Activated CD8-positive, alpha-beta T cell treated with anti-CD3 and anti-CD28 coated beads, Interleukin-2, amount 10 ng/mL, durations not matched to agents 7 days and 5 days (primary cell): ENCODE measurements around the gene IFNAR2. TPM values are rescaled to one million over a fixed set of nuclear protein-coding genes. Genes with fewer than 3 reads are reported as not detected.
A peak's percentile ranks its signal among the peaks of the same experiment; 100 is the strongest.

Experiments
- ATAC-seq: fragments of 150-1000 bp; cut with Tn5 transposase; one replicate; pipeline ENCODE4 v1.10.0; 2021; ENCODE audit warnings: moderate library complexity
- CTCF ChIA-PET: fragments of 350-600 bp; sonication (Branson Sonifier 250); formaldehyde crosslinking; loops from one replicate; lab custom pipeline; 2021; ENCODE audit warnings: antibody characterized with exemption; lab: Charles Lee
- POLR2A ChIA-PET: fragments of 350-600 bp; sonication (Branson Sonifier 250); formaldehyde crosslinking; loops from one replicate; lab custom pipeline; 2021; ENCODE audit warnings: antibody characterized with exemption; lab: Charles Lee
- DNase-seq: peaks from one replicate; pipeline ENCODE4 v3.0.0-alpha.2; 2020
- H3K27ac Mint-ChIP-seq: one replicate; pipeline ENCODE4 v1.8.0; 2021; ENCODE audit warnings: mild to moderate bottlenecking, mixed read lengths
- H3K27me3 Mint-ChIP-seq: one replicate; pipeline ENCODE4 v1.8.0; 2021; ENCODE audit warnings: low read depth, mixed read lengths
- H3K36me3 Mint-ChIP-seq: one replicate; pipeline ENCODE4 v1.8.0; 2021; ENCODE audit warnings: low read depth, mixed read lengths
- H3K4me1 Mint-ChIP-seq: one replicate; pipeline ENCODE4 v1.8.0; 2021; ENCODE audit warnings: low read depth, mixed read lengths
- H3K4me3 Mint-ChIP-seq: one replicate; pipeline ENCODE4 v1.8.0; 2021; ENCODE audit warnings: mild to moderate bottlenecking, mixed read lengths
- H3K9me3 Mint-ChIP-seq: one replicate; pipeline ENCODE4 v1.8.0; 2022; ENCODE audit warnings: mixed read lengths; ENCODE audit not compliant: insufficient read depth
- total RNA-seq, 2 experiments: library from RNA; stranded (reverse); gene quantifications; one replicate each; pipeline ENCODE4 v1.2.3, GENCODE V29; 2021

The IFNAR2 gene
- total RNA-seq, 2 experiments from 2014 or later: 54.6 to 62.4 TPM

DNA sequence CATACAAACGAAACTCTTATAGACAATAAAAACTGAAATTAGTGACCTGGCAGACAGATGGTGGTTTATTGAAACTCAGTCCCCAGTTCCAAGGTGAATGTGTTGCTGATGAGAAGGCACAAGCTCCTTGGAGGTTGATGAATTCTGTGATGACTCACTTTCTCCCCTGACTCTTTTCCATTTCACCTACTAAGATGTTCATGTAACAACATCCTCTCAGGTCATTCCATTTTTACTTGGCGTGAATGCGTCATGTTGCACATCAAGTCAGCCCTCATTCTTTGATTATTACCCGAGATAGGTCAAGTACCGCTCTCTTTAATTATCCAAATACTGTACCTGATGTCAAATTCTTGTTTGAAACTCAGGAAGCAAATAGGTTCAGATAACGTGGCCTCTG is 26.3 kb downstream of the IFNAR2 start:
- Mint-ChIP-seq H3K36me3 (peaks cover 89% of the 10 kb centered on the region), H3K9me3 (no peaks in the 10 kb centered on the region), H3K27ac (no peak overlapping the region), H3K4me1 (peaks cover 33% of the 10 kb centered on the region), H3K27me3 (no peaks in the 10 kb centered on the region), H3K4me3 (no peak overlapping the region)
- CTCF ChIA-PET: interaction anchor here (1.8 to 1.9 kb wide), 2 partner anchors 16 to 59 kb away, joined by 5 read pairs; no protein-coding TSS in a partner anchor
- POLR2A ChIA-PET: no interaction called here
- ATAC-seq: no peak
- no peak for DNase-seq

DNA sequence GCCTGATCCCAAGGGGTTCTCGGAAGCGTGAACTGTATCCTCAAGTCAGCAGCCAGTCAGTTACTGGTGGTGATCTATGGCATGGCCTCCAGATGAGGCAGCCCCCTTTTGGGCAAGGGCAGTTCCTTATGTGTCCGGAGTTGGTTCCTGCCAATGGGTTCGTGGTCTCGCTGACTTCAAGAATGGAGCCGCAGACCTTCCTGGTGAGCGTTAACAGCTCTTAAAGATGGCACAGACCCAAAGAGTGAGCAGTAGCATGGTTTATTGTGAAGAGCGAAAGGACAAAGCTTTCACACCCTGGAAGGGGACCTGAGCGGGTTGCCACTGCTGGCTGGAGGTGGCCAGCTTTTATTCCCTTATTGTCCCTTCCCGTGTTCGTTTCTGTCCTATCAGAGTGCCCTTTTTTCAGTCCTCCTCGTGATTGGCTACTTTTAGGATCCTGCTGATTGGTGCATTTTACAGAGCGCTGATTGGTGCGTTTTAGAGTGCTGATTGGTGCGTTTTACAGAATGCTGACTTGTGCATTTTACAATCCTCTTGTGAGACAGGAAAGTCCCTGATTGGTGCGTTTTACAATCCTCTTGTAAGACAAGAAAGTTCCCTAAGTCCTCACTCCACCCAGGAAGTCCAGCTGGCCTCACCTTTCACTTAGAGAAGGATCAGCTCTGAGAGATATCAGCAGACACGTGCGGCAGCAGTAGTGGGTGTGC is 27.5 kb downstream of the IFNAR2 start:
- H3K27ac Mint-ChIP-seq: peak overlapping the region; percentile 47
- H3K9me3 Mint-ChIP-seq: no peaks in the 10 kb centered on the region
- DNase-seq: no peak
- no peak for ATAC-seq
- no peak overlapping the region for H3K4me3 Mint-ChIP-seq
- peaks cover 80% of the 10 kb centered on the region for H3K36me3 Mint-ChIP-seq
- ChIA-PET CTCF (interaction anchor here (1.8 kb wide), 1 partner anchor 60 kb away, joined by 5 read pairs; no protein-coding TSS in a partner anchor), POLR2A (interaction anchor here (1.0 kb wide), 1 partner anchor 52 kb away, joined by 3 read pairs; no protein-coding TSS in a partner anchor)
- H3K4me1 Mint-ChIP-seq: peaks cover 42% of the 10 kb centered on the region
- no peaks in the 10 kb centered on the region for H3K27me3 Mint-ChIP-seq

DNA sequence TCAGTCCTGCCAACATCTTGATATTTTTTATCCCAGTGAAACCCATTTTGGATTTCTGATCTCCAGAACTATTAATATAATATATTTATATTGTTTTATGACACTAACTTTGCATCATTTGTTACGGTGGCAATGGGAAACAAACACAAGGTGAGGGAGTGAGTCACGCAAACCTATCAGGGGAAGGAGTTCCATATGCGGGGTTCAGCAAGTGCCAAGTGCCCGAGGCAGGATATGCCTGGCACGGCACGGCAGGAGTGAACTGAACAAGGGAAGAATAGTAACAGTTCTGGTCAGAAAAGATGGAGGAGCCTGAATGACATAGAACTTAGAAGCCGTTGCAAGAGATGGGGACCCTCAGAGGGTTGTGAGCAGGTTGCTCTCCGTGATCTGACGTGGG is 28.7 kb downstream of the IFNAR2 start:
- no peak for DNase-seq
- no peak for ATAC-seq
- ChIA-PET POLR2A (interaction anchor here (0.6 kb wide), 1 partner anchor 24 kb away, joined by 3 read pairs; no protein-coding TSS in a partner anchor), CTCF (interaction anchor here (2.2 kb wide), 1 partner anchor 61 kb away, joined by 7 read pairs; no protein-coding TSS in a partner anchor)
- Mint-ChIP-seq H3K4me3 (no peak overlapping the region), H3K27me3 (no peaks in the 10 kb centered on the region), H3K4me1 (peaks cover 47% of the 10 kb centered on the region), H3K27ac (no peak overlapping the region), H3K9me3 (no peaks in the 10 kb centered on the region), H3K36me3 (peaks cover 79% of the 10 kb centered on the region)

DNA sequence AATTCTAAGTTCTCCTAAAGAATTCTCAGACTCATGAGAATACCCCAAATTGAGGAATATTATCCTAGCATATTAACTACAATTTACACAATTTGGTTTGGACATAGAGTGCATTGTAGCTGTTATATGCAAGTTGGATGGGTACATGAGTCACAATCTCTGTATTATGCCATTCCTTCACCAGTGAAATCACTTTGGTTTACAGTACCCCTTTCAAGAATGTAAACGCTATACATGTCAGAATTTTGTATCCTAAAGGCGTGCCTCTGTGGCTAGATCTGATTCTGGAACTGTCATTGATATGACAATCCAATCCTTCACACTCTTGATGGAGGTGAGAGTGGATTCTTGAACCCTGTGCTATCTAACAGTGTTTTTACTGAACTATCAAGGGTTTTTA is 29.7 kb downstream of the IFNAR2 start:
- Mint-ChIP-seq H3K27me3 (no peaks in the 10 kb centered on the region), H3K36me3 (peaks cover 80% of the 10 kb centered on the region), H3K4me3 (no peak overlapping the region), H3K27ac (no peak overlapping the region), H3K4me1 (peaks cover 52% of the 10 kb centered on the region), H3K9me3 (no peaks in the 10 kb centered on the region)
- ChIA-PET POLR2A (no interaction called here), CTCF (interaction anchor here (0.9 to 2.2 kb wide), 2 partner anchors 60 to 62 kb away, joined by 3 to 7 read pairs; no protein-coding TSS in a partner anchor)
- ATAC-seq (no peak), DNase-seq (no peak)

DNA sequence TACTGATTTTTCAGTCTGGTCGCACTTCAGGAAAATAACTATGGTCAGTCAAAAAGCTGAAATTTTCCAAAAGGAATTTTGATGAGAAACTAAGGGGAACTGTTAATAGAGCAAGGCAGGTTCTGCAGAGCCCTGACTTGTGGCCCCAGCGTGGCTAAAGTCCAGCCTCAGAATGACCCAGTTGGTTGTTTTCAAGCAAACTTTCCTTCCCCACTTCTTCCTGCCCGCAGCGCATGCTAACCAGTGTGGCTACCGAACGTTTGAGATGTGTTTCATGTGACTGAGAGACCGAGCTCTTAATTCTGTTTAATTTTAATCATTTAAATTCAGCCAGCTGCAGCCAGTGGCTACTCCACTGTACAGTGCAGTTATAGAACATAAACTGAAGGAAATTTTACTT is 30.3 kb downstream of the IFNAR2 start:
- ATAC-seq: peak; percentile 52
- ChIA-PET CTCF (interaction anchor here (0.7 to 2.2 kb wide), 4 partner anchors 22 to 185 kb away, joined by 3 to 7 read pairs (median 4); no protein-coding TSS in a partner anchor), POLR2A (interaction anchor here (0.6 kb wide), 1 partner anchor 31 kb away, joined by 3 read pairs; no protein-coding TSS in a partner anchor)
- Mint-ChIP-seq H3K4me1 (peaks cover 52% of the 10 kb centered on the region), H3K27ac (peak overlapping the region; percentile 53), H3K4me3 (peak overlapping the region; percentile 35), H3K36me3 (peaks cover 75% of the 10 kb centered on the region), H3K27me3 (no peaks in the 10 kb centered on the region), H3K9me3 (no peaks in the 10 kb centered on the region)
- DNase-seq: no peak

DNA sequence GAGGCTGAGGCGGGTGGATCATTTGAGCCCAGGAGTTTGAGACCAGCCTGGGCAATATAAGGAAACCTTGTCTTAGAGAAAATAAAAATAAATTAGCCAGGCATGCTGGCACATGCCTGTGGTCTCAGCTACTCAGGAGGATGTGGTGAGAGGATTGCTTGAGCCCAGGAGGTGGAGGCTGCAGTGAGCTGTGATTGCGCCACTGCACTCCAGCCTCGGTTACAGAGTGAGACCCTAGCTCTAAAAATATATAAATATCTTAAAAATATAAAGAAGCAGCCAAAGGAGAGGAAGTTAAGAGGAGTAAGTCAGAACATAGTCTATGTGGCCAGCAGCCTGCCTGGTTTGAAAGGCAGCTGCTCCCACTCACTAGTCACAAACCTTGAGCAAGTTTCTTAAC is 31.9 kb downstream of the IFNAR2 start:
- CTCF ChIA-PET: interaction anchor here (0.9 to 2.6 kb wide), 6 partner anchors 13 to 184 kb away, joined by 3 to 14 read pairs (median 4); no protein-coding TSS in a partner anchor
- DNase-seq (peak; percentile 54), ATAC-seq (no peak)
- no peaks in the 10 kb centered on the region for H3K27me3 Mint-ChIP-seq
- peaks cover 64% of the 10 kb centered on the region for H3K4me1 Mint-ChIP-seq
- H3K36me3 Mint-ChIP-seq: peaks cover 69% of the 10 kb centered on the region
- H3K27ac Mint-ChIP-seq: peak overlapping the region; percentile 43
- H3K9me3 Mint-ChIP-seq: no peaks in the 10 kb centered on the region
- POLR2A ChIA-PET: interaction anchor here (0.8 kb wide), 1 partner anchor 34 kb away, joined by 4 read pairs; no protein-coding TSS in a partner anchor
- peak overlapping the region; percentile 28 for H3K4me3 Mint-ChIP-seq

DNA sequence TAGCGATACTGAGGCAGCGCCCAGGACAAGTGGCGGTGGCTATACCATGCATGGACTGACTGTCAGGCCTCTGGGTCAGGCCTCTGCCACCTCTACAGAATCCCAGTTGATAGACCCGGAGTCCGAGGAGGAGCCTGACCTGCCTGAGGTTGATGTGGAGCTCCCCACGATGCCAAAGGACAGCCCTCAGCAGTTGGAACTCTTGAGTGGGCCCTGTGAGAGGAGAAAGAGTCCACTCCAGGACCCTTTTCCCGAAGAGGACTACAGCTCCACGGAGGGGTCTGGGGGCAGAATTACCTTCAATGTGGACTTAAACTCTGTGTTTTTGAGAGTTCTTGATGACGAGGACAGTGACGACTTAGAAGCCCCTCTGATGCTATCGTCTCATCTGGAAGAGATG is 33.2 kb downstream of the IFNAR2 start:
- Mint-ChIP-seq H3K27ac (no peak overlapping the region), H3K4me1 (peaks cover 66% of the 10 kb centered on the region), H3K27me3 (no peaks in the 10 kb centered on the region), H3K36me3 (peaks cover 65% of the 10 kb centered on the region), H3K9me3 (no peaks in the 10 kb centered on the region), H3K4me3 (no peak overlapping the region)
- DNase-seq (no peak), ATAC-seq (no peak)
- CTCF ChIA-PET: interaction anchor here (1.5 to 2.6 kb wide), 4 partner anchors 63 to 183 kb away, joined by 4 to 14 read pairs (median 6); no protein-coding TSS in a partner anchor
- POLR2A ChIA-PET: no interaction called here

DNA sequence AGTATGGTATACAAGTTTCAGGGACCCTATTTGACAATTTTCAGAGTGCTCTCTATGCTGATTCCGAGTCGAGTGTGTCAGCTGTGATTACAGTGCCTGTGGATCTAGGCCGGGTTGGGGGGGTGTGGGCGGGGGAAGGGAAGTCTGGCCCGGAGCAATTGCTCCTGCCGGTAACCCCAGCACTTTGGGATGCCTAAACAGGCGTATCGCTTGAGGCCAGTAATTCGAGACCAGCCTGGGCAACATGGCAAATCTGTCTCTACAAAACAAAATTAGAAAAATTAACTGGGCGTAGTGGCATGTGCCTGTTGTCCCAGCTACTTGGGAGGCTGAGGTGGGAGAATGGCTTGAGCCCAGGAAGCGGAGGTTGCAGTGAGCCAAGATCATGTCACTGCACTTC is 34.8 kb downstream of the IFNAR2 start:
- H3K4me1 Mint-ChIP-seq: peaks cover 70% of the 10 kb centered on the region
- H3K9me3 Mint-ChIP-seq: no peaks in the 10 kb centered on the region
- POLR2A ChIA-PET: interaction anchor here (0.6 to 2.1 kb wide), 3 partner anchors 14 to 493 kb away, joined by 3 to 7 read pairs (median 4); partner anchors contain the start of gene PAXBP1
- DNase-seq (no peak), ATAC-seq (no peak)
- peaks cover 63% of the 10 kb centered on the region for H3K36me3 Mint-ChIP-seq
- H3K27me3 Mint-ChIP-seq: no peaks in the 10 kb centered on the region
- H3K27ac Mint-ChIP-seq: no peak overlapping the region
- no peak overlapping the region for H3K4me3 Mint-ChIP-seq
- CTCF ChIA-PET: interaction anchor here (1.0 kb wide), 1 partner anchor 97 kb away, joined by 3 read pairs; no protein-coding TSS in a partner anchor

DNA sequence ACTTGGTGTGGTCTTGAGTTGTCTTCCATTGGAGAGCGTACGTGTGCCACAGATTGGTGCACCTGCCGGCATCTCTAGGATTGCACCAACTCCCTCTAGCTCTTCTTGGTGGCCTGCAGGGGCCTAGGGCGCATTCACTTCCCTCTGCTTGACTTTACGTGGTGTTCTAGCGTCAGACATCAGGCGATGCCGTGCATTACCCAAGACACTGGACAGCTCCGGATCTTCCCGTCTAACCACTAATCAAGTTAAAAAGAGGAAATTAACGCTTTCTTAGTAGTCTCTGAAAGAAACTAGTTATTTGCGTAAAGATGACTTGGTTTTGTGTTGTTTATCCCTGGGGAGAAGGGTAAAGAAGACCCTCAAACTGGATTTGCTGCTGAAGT is 35.9 kb downstream of the IFNAR2 start:
- POLR2A ChIA-PET: interaction anchor here (0.7 to 2.2 kb wide), 10 partner anchors 15 to 214 kb away, joined by 3 to 13 read pairs (median 4); partner anchors contain the start of genes IFNAR1 and TMEM50B
- CTCF ChIA-PET: interaction anchor here (0.7 to 2.7 kb wide), 10 partner anchors 28 to 214 kb away, joined by 3 to 12 read pairs (median 4); partner anchors contain the start of gene TMEM50B
- Mint-ChIP-seq H3K27ac (peak overlapping the region; percentile 84), H3K4me1 (peaks cover 65% of the 10 kb centered on the region), H3K36me3 (peaks cover 62% of the 10 kb centered on the region), H3K27me3 (no peaks in the 10 kb centered on the region), H3K9me3 (no peaks in the 10 kb centered on the region), H3K4me3 (peak overlapping the region; percentile 96)
- DNase-seq (no peak), ATAC-seq (peak; percentile 12)

DNA sequence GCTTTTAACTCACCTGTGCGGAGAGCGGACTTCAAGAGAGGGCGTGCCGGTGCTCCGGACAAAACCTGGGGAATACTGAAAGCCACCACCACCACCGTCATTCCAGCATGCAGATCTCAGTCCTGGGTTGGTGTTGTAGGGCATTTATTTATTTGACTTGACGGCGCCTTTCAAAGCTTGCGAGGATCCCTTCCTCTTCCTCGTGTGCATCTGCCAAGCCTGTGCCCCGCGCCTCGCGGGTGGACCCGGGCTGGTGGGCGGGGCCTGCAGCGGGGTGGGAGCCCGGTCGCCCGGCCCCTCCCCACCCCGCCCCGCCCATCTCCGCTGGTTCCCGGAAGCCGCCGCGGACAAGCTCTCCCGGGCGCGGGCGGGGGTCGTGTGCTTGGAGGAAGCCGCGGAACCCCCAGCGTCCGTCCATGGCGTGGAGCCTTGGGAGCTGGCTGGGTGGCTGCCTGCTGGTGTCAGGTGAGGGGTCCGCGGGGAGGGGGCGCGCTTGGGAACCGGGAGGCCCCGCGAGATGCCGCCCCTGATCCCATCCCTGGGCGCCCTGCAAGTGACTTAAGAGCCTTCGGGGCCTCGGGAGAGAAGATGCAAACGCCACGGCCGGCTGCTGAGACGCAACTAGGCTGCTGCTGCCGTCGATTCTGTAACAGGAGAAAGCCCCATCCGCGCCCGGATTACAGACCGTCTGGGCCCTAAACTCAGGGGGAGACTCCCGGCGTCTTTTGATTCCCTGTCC is 36.5 kb downstream of the IFNAR2 start, which contains the start of gene IL10RB:
Gene IL10RB (plus strand): TSS at position 318 of the 739 bp plus-strand sequence. CDS start 99 bp downstream, at position 417.
- H3K4me3 Mint-ChIP-seq: peak within 1 kb of the TSS; percentile 96
- CTCF ChIA-PET: interaction anchor here (0.9 to 2.7 kb wide), 9 partner anchors 48 to 214 kb away, joined by 3 to 12 read pairs (median 5); partner anchors contain the start of gene TMEM50B
- POLR2A ChIA-PET: interaction anchor here (0.6 to 2.2 kb wide), 13 partner anchors 11 to 276 kb away, joined by 3 to 13 read pairs (median 4); partner anchors contain the start of genes GART, IFNAR1 and TMEM50B
- no peaks in the 10 kb centered on the region for H3K27me3 Mint-ChIP-seq
- peaks cover 60% of the 10 kb centered on the region for H3K4me1 Mint-ChIP-seq
- peak; percentile 74 for DNase-seq
- peak within 1 kb of the TSS; percentile 93 for H3K27ac Mint-ChIP-seq
- peaks cover 68% of the 10 kb centered on the region for H3K36me3 Mint-ChIP-seq
- peak; percentile 89 for ATAC-seq
- H3K9me3 Mint-ChIP-seq: no peaks in the 10 kb centered on the region

DNA sequence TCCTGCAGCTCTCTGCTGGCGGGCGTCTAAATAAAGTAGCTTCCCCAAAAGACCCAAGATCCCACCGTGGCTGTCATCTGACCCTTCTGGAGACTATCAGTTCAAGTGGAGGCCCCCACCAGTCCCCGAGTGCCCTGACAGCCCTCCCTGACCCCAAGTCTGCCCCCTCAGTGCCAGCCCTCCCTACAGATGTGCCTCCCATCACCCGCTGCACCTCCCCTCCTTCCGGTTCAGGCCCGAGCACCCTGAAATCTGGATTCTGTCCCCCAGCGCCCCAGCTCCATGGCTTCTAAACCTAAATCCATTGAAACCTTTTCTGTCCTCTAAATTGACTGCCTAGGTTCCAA is 37.0 kb downstream of the IFNAR2 start:
- ATAC-seq (peak; percentile 64), DNase-seq (peak; percentile 63)
- no peaks in the 10 kb centered on the region for H3K9me3 Mint-ChIP-seq
- peak overlapping the region; percentile 93 for H3K27ac Mint-ChIP-seq
- POLR2A ChIA-PET: interaction anchor here (0.6 to 2.2 kb wide), 11 partner anchors 12 to 275 kb away, joined by 3 to 13 read pairs (median 4); partner anchors contain the start of genes GART, IFNAR1 and TMEM50B
- CTCF ChIA-PET: interaction anchor here (0.9 to 2.7 kb wide), 8 partner anchors 33 to 179 kb away, joined by 3 to 12 read pairs (median 5); no protein-coding TSS in a partner anchor
- H3K27me3 Mint-ChIP-seq: no peaks in the 10 kb centered on the region
- peaks cover 69% of the 10 kb centered on the region for H3K36me3 Mint-ChIP-seq
- H3K4me3 Mint-ChIP-seq: peak overlapping the region; percentile 96
- H3K4me1 Mint-ChIP-seq: peaks cover 57% of the 10 kb centered on the region
